SIG-M5 (cell line): Measurements from ENCODE around the gene C1orf35.

Source experiments
- DNase-seq: peaks from one replicate; lab custom pipeline; 2025; lab: John Stamatoyannopoulos, UW

C1orf35 gene

GRCh38 chr1:228109073-228109961 is 6.2 kb upstream of the C1orf35 start, which contains the start of gene MRPL55:
MRPL55 (minus strand) TSS chr1:228109299; CDS start chr1:228108260, 1,039 bp downstream.
- DNase-seq, result peak; percentile 74

GRCh38 chr1:228108742-228109072 is 5.6 kb upstream of the C1orf35 start:
- no peak for DNase-seq

GRCh38 chr1:228108055-228108690 is 5.0 kb upstream of the C1orf35 start:
- no peak for DNase-seq

- DNase-seq, result no peak
Measured at GRCh38 chr1:228107636-228108035, 4.5 kb upstream of the C1orf35 start.

GRCh38 chr1:228106800-228107054 is 3.6 kb upstream of the C1orf35 start:
- no peak for DNase-seq

GRCh38 chr1:228105996-228106799 is 3.1 kb upstream of the C1orf35 start:
- DNase-seq, result no peak

GRCh38 chr1:228105270-228105995 is 2.3 kb upstream of the C1orf35 start:
- no peak for DNase-seq

GRCh38 chr1:228104526-228105269 is 1.6 kb upstream of the C1orf35 start:
- DNase-seq, result no peak

- no peak for DNase-seq
Measured at GRCh38 chr1:228101994-228102790, 933 bp downstream of the C1orf35 start.

- DNase-seq, result no peak
Measured at GRCh38 chr1:228101614-228101993, 1.5 kb downstream of the C1orf35 start.

GRCh38 chr1:228100822-228101613 is 2.1 kb downstream of the C1orf35 start:
- DNase-seq, result no peak

GRCh38 chr1:228099331-228099732 is 3.8 kb downstream of the C1orf35 start:
- no peak for DNase-seq

- no peak for DNase-seq
Measured at GRCh38 chr1:228098323-228098931, 4.7 kb downstream of the C1orf35 start.

- no peak for DNase-seq
Measured at GRCh38 chr1:228097333-228098081, 5.6 kb downstream of the C1orf35 start.

- no peak for DNase-seq
Measured at GRCh38 chr1:228096416-228097332, 6.5 kb downstream of the C1orf35 start.

- DNase-seq, result no peak
Measured at GRCh38 chr1:228095938-228096337, 7.2 kb downstream of the C1orf35 start.

GRCh38 chr1:228095161-228095560 is 8.0 kb downstream of the C1orf35 start:
- no peak for DNase-seq
